Gastroesophageal sphincter (tissue), 4 donors: ENCODE results near the gene QSOX1. TPM values are rescaled to one million over a fixed set of nuclear protein-coding genes. Genes with fewer than 3 reads are reported as not detected.

ENCODE experiments used
- ATAC-seq: fragments of 150-250 bp; one replicate; pipeline ENCODE4 v1.9.1; 2016; ENCODE audit warnings: mild to moderate bottlenecking, moderate library complexity
- H3K27ac ChIP-seq, 4 donors: fragments of 200-600 bp; sonication (generic) in 3 of 4; 1 replicate in 3 of 4; 2 replicates in 1 of 4; pipeline ENCODE4 v1.5.1; 2016 to 2019
- H3K27me3 ChIP-seq: fragments of 200-600 bp; sonication (generic); one replicate; pipeline ENCODE4 v1.5.1; 2019
- H3K36me3 ChIP-seq, 2 donors: fragments of 200-600 bp; sonication (generic); one replicate each; pipeline ENCODE4 v1.5.1; 2019; ENCODE audit warnings: control low read depth in 1 of 2
- H3K4me1 ChIP-seq, 3 donors: fragments of 200-600 bp; sonication (generic); 1 replicate in 2 of 3; 2 replicates in 1 of 3; pipeline ENCODE4 v1.5.1; 2016 to 2019; ENCODE audit warnings: control low read depth in 2 of 3
- H3K4me3 ChIP-seq, 2 donors: fragments of 200-600 bp; sonication (generic); one replicate each; pipeline ENCODE4 v1.5.1; 2019; ENCODE audit warnings: mild to moderate bottlenecking in 1 of 2, moderate library complexity in 1 of 2
- H3K9me3 ChIP-seq, 3 donors: fragments of 200-600 bp; sonication (generic); one replicate each; pipeline ENCODE4 v1.5.1; 2017 to 2019; ENCODE audit warnings: control low read depth in 2 of 3
- EP300 ChIP-seq: sonication (generic); formaldehyde crosslinking; IDR thresholded peaks from one replicate; pipeline ENCODE4 v1.6.1; 2017; ENCODE audit warnings: antibody characterized with exemption, mild to moderate bottlenecking
- POLR2A ChIP-seq, 2 donors: fragments of 450-650 bp; IDR thresholded peaks; one replicate each; pipeline ENCODE4 v1.6.1; 2017; ENCODE audit warnings: antibody characterized with exemption in 2 of 2, mild to moderate bottlenecking in 2 of 2, moderate library complexity in 1 of 2
- POLR2AphosphoS5 ChIP-seq: sonication (generic); formaldehyde crosslinking; IDR thresholded peaks from one replicate; pipeline ENCODE4 v1.6.1; 2017; ENCODE audit warnings: antibody characterized with exemption
- WGBS, 2 donors: methylation state at CpG; one replicate each; pipeline ENCODE4 v1.1.5; 2018; ENCODE audit warnings: low coverage in 1 of 2; 5-methylcytosine and 5-hydroxymethylcytosine counted together
- total RNA-seq, 4 donors: library from RNA; depleted of rRNA; stranded (reverse); fragments of >200 nt; gene quantifications; one replicate each; pipeline ENCODE4 v1.1.0, GENCODE V29; 2016
- TF ChIP-seq, protein P1 (sequence below), 4 experiments: fragments of 200-600 bp in 2 of 4; fragments of 450-650 bp in 2 of 4; sonication (generic) in 1 of 4; IDR thresholded peaks; one replicate each; pipeline ENCODE4 v1.5.1; 2017 to 2019; ENCODE audit warnings: antibody characterized with exemption in 4 of 4, mild to moderate bottlenecking in 2 of 4, moderate library complexity in 2 of 4

The QSOX1 gene
- total RNA-seq, 4 donors from 2014 or later: 71.5 to 132 (median 106) TPM

DNA sequence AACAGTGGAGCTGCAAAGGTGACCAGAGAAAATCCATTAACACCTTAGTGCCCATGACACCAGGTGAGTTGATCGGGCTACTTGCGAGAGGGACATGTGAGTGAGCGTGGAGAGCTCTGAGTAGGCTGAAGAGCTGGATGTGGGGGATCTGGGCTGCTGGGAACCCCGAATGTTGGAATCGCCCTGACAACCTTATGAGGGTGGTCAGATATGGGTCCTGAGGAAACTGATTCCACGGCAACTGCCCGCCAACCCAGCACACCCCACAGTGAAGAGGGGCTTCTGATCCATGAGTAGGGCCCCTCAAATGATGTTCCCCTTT lies 705 bp upstream of the QSOX1 start:
- 5 to 11% methylated on average over 4 to 7 of the region's 7 CpGs for WGBS, 2 donors
- no peaks in the 10 kb centered on the region for H3K36me3 ChIP-seq
- peaks cover 6% of the 10 kb centered on the region for H3K27me3 ChIP-seq
- H3K27ac ChIP-seq: peak overlapping the region; percentile 86 to 96 (median 92)
- H3K4me3 ChIP-seq: peak overlapping the region; percentile 83 to 98
- no peak for ATAC-seq
- TF ChIP-seq POLR2A (IDR thresholded peaks at IDR 0.05) (no peak), POLR2AphosphoS5 (no peak), EP300 (no peak)
- TF ChIP-seq, protein P1, sequence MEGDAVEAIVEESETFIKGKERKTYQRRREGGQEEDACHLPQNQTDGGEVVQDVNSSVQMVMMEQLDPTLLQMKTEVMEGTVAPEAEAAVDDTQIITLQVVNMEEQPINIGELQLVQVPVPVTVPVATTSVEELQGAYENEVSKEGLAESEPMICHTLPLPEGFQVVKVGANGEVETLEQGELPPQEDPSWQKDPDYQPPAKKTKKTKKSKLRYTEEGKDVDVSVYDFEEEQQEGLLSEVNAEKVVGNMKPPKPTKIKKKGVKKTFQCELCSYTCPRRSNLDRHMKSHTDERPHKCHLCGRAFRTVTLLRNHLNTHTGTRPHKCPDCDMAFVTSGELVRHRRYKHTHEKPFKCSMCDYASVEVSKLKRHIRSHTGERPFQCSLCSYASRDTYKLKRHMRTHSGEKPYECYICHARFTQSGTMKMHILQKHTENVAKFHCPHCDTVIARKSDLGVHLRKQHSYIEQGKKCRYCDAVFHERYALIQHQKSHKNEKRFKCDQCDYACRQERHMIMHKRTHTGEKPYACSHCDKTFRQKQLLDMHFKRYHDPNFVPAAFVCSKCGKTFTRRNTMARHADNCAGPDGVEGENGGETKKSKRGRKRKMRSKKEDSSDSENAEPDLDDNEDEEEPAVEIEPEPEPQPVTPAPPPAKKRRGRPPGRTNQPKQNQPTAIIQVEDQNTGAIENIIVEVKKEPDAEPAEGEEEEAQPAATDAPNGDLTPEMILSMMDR (IDR thresholded peaks at IDR 0.05): no peak
- H3K9me3 ChIP-seq: no peaks in the 10 kb centered on the region
- peaks cover 0 to 42% (median 6%) of the 10 kb centered on the region in 3 donors for H3K4me1 ChIP-seq

DNA sequence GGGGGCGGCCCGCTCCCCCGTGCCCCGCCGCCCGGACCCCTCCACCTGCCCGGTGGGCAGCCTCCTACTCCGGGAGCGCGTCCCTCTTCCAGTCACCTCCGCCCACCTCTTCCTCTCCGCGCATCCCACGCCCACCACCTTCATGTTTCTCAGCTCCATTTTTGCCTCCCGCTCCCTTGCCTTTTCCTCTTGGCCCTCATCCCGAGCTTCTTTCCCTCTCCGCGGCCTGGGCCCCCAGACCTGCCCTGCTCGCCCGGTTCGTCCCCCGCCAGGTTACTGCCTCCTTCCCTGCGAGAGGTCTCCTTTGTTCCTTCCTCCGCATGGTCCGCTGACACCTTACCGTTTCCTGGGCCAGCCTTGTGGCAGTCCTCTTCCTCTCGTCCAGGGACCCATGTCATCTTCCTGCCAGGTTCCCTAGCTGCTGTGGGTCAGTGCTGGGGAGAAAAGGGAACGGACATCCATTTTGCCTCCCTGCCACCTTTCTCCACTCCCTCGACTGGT lies 563 bp downstream of the QSOX1 start:
- Histone ChIP-seq H3K36me3 (no peaks in the 10 kb centered on the region), H3K27me3 (no peaks in the 10 kb centered on the region), H3K27ac (peak overlapping the region; percentile 45 to 96 (median 92)), H3K4me3 (peak overlapping the region; percentile 83 to 98), H3K9me3 (no peaks in the 10 kb centered on the region), H3K4me1 (peaks cover 0 to 42% (median 6%) of the 10 kb centered on the region in 3 donors)
- 1 to 2% methylated on average over 19 of the region's 29 CpGs for WGBS, 2 donors
- no peak for ATAC-seq
- TF ChIP-seq, protein P1 (IDR thresholded peaks at IDR 0.05): no peak
- TF ChIP-seq POLR2A (IDR thresholded peaks at IDR 0.05) (no peak), EP300 (no peak), POLR2AphosphoS5 (no peak)

DNA sequence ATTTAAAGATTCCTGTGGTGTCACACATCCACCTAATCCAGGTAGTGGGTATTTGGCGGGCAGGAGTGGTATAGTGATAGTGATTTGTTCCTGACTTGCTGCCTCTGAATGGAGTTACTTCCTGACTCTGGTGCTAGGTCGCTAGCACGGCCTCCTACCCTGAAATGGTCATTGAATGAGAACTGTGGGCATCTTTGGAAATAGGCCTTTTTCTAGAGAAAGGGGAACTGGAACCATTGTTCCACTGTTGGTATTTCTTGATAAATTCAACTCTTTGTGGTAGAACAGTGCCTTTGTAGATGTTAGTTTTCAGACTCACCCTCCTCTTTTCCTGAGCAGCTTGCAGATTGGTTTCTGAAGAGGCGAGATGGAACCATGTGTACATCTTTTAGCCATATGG lies 1.5 kb downstream of the QSOX1 start:
- Histone ChIP-seq H3K27ac (no peak overlapping the region), H3K9me3 (no peaks in the 10 kb centered on the region), H3K36me3 (no peaks in the 10 kb centered on the region), H3K4me1 (peaks cover 0 to 42% (median 6%) of the 10 kb centered on the region in 3 donors), H3K4me3 (peak overlapping the region in 1 of 2 donors; percentile 98), H3K27me3 (no peaks in the 10 kb centered on the region)
- no peak for TF ChIP-seq POLR2AphosphoS5
- TF ChIP-seq EP300: no peak
- 96 to 100% methylated on average over 2 to 3 of the region's 4 CpGs for WGBS, 2 donors
- no peak for ATAC-seq

DNA sequence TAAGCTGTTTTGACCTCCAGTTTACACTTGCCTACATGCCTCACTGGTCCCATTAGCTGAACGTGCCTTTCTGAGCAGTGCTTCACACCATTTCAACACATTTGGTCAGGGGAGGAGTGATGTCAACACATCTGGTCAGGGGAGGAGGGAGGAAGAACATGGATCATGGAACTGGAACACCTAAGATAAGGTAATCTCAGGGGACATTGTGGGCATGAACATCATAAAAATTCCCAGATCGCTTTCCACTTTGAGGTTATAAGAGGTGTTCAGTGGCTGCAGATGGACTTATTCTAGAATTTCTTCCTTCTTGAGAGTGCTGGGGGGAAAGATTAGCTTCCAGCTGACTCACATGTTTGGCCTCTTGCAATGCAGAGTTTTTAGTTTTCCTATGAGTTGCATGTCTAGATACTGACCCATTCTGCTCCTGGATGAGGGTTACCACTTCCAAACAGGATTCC lies 2.0 kb downstream of the QSOX1 start:
- H3K36me3 ChIP-seq: no peaks in the 10 kb centered on the region
- 86 to 90% methylated on average over 1 to 2 of the region's 2 CpGs for WGBS, 2 donors
- H3K27ac ChIP-seq: no peak overlapping the region
- peak overlapping the region in 1 of 2 donors; percentile 98 for H3K4me3 ChIP-seq
- no peak for ATAC-seq
- peaks cover 0 to 42% (median 6%) of the 10 kb centered on the region in 3 donors for H3K4me1 ChIP-seq
- H3K27me3 ChIP-seq: no peaks in the 10 kb centered on the region
- TF ChIP-seq POLR2A (IDR thresholded peaks at IDR 0.05) (no peak), POLR2AphosphoS5 (no peak), EP300 (no peak)
- TF ChIP-seq, protein P1 (IDR thresholded peaks at IDR 0.05): no peak
- no peaks in the 10 kb centered on the region for H3K9me3 ChIP-seq

DNA sequence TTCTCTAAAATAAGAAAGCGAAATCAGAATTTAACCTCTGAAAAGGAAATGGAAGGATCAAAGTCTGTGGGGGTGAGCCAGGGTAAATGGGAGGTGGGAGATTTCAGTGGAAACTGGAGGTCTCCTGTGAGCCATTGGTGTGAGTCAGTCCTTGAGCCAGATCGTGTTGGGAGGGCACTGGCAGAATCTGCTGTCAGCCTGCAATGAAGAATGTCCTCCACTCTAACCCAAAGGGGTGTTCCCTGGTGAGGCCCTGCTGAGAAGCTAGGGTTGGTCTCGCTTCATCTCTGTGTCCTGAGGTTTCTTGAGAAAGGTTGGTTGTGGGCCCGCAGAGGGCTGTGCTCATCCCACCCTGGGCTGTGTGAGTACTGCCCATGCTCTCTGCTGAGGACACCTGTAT lies 2.4 kb downstream of the QSOX1 start:
- 80 to 100% methylated on average over 1 to 2 of the region's 4 CpGs for WGBS, 2 donors
- Histone ChIP-seq H3K4me3 (no peak overlapping the region), H3K27me3 (no peaks in the 10 kb centered on the region), H3K36me3 (no peaks in the 10 kb centered on the region), H3K4me1 (peaks cover 0 to 42% (median 6%) of the 10 kb centered on the region in 3 donors), H3K9me3 (no peaks in the 10 kb centered on the region), H3K27ac (no peak overlapping the region)
- TF ChIP-seq, protein P1 (IDR thresholded peaks at IDR 0.05): no peak
- TF ChIP-seq POLR2AphosphoS5 (no peak), POLR2A (IDR thresholded peaks at IDR 0.05) (no peak), EP300 (no peak)
- no peak for ATAC-seq
